NCI-H187 treated with DMSO at 0.1 percent for 48 hours (cell line): ENCODE results near the gene SNX8.

Source experiments
- DNase-seq: peaks from one replicate; lab custom pipeline; 2025; lab: John Stamatoyannopoulos, UW

SNX8 gene

GRCh38 chr7:2202901-2203765 lies 111.1 kb downstream of the SNX8 start:
- no peak for DNase-seq

GRCh38 chr7:2202361-2202761 lies 111.9 kb downstream of the SNX8 start:
- no peak for DNase-seq
